GM12801 (cell line): ENCODE results near the gene ZBTB47.

ENCODE experiments used
- TF ChIP-seq, protein P1 (sequence below): IDR thresholded peaks from one replicate; pipeline ENCODE4 v1.5.1; 2011; ENCODE audit warnings: control low read depth; ENCODE audit not compliant: insufficient read length; ENCODE audit errors: extremely low read depth

The ZBTB47 gene

DNA sequence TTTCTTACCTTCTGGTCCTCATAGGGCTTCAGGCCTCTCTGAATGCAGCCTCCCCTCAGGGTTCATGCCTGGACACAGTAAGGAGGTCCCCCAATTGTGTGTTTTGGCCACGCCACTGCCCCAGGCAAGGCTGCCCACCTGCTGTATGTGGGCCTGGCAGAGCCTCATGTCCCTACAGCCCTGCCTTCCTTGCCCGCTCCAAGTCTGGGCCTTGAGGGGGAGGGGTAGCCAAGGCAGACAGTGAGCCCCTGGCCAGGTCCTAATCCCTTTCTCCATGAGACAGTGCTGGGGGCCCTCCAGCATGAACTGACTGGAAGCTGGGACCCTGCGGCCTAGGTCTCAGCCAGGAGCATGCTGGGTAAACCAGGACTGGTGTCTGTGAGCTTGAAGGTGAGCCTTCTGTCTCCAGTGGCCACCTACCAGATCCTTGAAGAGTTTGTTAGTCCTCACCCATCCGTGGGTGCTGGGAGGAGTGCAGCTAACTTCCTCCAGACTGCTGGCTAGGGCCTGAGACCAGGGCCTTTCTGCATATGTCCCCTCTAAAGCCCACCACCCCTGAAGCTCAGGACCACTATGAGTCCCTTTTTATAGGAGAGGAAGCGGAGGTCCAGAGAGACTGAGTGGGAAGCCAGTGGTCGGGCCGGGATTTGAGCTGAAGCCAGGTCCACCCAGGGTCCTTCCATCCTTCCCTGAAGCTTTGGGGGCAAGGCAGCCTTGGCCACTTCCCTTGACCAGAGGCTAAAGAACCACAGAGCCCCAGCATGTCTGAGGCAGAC is 8.7 kb downstream of the ZBTB47 start:
- TF ChIP-seq, protein P1, sequence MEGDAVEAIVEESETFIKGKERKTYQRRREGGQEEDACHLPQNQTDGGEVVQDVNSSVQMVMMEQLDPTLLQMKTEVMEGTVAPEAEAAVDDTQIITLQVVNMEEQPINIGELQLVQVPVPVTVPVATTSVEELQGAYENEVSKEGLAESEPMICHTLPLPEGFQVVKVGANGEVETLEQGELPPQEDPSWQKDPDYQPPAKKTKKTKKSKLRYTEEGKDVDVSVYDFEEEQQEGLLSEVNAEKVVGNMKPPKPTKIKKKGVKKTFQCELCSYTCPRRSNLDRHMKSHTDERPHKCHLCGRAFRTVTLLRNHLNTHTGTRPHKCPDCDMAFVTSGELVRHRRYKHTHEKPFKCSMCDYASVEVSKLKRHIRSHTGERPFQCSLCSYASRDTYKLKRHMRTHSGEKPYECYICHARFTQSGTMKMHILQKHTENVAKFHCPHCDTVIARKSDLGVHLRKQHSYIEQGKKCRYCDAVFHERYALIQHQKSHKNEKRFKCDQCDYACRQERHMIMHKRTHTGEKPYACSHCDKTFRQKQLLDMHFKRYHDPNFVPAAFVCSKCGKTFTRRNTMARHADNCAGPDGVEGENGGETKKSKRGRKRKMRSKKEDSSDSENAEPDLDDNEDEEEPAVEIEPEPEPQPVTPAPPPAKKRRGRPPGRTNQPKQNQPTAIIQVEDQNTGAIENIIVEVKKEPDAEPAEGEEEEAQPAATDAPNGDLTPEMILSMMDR, result no peak

GRCh38 chr3:42662813-42663535 is 9.5 kb downstream of the ZBTB47 start:
- TF ChIP-seq, protein P1, result no peak

DNA sequence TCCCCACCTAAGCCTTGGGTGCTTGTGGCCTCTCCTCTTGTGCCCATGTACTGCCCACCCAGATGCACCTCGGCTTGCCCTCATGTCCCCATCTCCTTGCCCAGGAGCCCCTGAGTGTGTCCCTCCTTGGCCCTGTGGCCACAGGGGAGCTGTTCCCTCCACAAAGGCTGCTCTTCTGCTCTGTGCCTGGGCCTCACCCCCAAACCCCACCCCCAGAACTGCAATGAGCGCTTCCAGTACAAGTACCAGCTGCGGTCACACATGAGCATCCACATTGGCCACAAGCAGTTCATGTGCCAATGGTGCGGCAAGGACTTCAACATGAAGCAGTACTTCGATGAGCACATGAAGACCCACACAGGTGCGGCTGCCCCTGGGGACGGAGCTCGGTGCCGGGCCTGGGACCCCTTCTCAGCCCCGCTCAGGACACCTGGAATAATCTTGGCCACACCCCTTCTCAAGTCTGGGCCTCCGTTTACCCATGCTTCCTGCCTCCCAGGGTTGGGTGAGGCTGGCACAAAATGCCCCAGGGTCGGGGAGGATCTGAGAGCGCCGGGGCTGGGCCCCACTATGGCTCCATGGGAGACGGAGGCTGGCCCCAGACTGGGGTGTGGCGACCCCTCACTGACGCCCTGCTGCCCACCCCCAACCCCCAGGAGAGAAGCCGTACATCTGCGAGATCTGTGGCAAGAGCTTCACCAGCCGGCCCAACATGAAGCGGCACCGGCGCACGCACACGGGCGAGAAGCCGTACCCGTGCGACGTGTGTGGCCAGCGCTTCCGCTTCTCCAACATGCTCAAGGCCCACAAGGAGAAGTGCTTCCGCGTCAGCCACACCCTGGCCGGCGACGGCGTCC is 10.3 kb downstream of the ZBTB47 start:
- TF ChIP-seq, protein P1, result no peak

- TF ChIP-seq, protein P1, result no peak
Observed at GRCh38 chr3:42664438-42664803, 10.9 kb downstream of the ZBTB47 start.

DNA sequence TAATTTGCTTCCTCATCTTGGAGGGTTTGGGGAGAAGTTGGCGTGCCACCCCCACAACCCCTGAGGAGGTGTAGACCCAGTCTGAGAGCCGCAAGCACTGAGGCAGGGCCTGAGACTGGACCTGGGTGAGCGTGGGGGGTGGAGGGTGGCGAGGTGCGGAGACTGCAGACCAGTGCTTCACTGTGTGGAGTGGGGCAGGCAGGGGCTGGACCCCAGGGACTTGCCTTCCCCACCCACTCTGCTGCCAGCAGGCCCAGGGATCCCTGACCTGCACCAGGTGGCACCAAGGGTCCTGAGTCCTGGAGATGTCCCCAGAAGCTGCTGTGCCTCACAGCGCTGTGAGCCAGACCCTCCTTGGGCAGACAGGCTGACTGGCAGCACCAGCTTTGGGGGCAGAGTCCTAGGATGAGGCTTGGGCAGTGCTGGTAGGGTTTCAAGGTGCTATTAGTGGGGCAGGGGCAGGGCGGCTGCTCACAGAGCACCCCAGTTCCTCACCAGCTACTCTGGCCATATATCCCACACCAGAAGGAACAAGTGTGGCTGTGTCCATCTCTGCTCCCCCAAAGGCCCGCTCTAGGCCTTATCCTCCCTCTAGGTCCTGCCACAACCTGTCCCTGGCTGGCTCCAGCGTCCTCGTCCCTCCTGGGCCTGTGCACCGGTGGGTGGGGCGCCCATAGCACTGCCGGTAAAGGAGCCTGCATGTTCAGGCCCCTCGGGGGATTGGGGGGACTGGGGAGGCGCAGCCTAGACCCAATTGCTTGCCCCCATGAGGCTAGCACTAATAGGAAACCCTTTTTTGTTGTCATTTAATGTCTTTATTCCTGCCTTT is 11.8 kb downstream of the ZBTB47 start:
- TF ChIP-seq, protein P1, result no peak

DNA sequence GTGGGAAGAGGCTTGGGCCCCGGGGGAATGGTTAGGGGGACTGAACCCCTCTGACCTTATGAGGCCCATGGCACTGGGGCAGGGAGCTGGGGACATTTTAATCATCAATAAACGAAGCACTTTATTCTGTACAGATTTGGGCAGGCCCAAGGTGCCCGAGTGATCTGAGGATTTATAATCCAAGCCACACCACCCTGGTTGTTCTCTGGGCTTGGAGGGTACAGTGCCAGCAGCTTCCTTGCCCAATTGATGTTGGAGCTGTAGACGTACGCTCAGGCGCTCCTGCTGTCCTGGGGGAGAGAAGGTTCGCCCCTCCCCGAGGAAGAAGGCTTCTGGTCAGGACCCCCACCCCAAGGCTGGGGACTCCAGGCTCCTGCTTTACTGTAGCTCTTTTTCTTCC is 12.5 kb downstream of the ZBTB47 start:
- TF ChIP-seq, protein P1, result no peak
